Colonic mucosa (tissue), 4 donors: ENCODE results near the gene JPH3. TPM values are rescaled to one million over a fixed set of nuclear protein-coding genes. Genes with fewer than 3 reads are reported as not detected.
"Not testable (repeated sequence)": the region's sequence is repeated elsewhere in the genome, so short reads cannot be mapped to it uniquely, and the experiment has no call there.

Experiments used
- DNase-seq: peaks from one replicate; pipeline ENCODE4 v3.0.0-alpha.2; 2020
- H3K27ac ChIP-seq: fragments of 200-600 bp; one replicate; pipeline ENCODE4 v1.8.0; 2021
- H3K27me3 ChIP-seq: fragments of 200-600 bp; one replicate; pipeline ENCODE4 v1.8.0; 2021
- H3K36me3 ChIP-seq: fragments of 200-600 bp; one replicate; pipeline ENCODE4 v1.8.0; 2021
- H3K4me1 ChIP-seq: fragments of 200-600 bp; one replicate; pipeline ENCODE4 v1.8.0; 2021; ENCODE audit warnings: mild to moderate bottlenecking
- H3K4me3 ChIP-seq: fragments of 200-600 bp; one replicate; pipeline ENCODE4 v1.8.0; 2021
- H3K9ac ChIP-seq, 2 donors: one replicate each; pipeline ENCODE4 v1.7.0; 2013; ENCODE audit warnings: control low read depth in 2 of 2, low read depth in 2 of 2, low read length in 2 of 2
- H3K9me3 ChIP-seq: fragments of 200-600 bp; one replicate; pipeline ENCODE4 v1.8.0; 2021
- CTCF ChIP-seq: fragments of 200-600 bp; IDR thresholded peaks from one replicate; pipeline ENCODE4 v1.8.0; 2022; ENCODE audit warnings: antibody characterized with exemption, mild to moderate bottlenecking
- intact Hi-C: fragments of 100-400 bp; cut with DNase I; formaldehyde crosslinking; loops from one replicate; pipeline ENCODE4 v1.14.1; 2022
- total RNA-seq, 2 donors: library from RNA; stranded (reverse); fragmentation: NEBNext Ultra II Directional in 1 of 2; extraction: Animal tissue kit (Norgen Biotek cat#: 25700) in 1 of 2; gene quantifications; one replicate each; pipeline ENCODE4 v1.2.1, GENCODE V29; 2021
- donor health status: healthy.
- donor health status: DM: no; HTN: no; CAD: no.
- donor health status: DM: no; HTN: no; CAD: no.

Gene JPH3
- total RNA-seq, 2 donors from 2014 or later = 0.15 to 0.42 TPM

- H3K36me3 ChIP-seq = no peaks in the 10 kb centered on the region
- intact Hi-C loops = no loop called here
- H3K9ac ChIP-seq = no peak overlapping the region
- H3K4me1 ChIP-seq = no peaks in the 10 kb centered on the region
- TF ChIP-seq CTCF = no peak
- H3K4me3 ChIP-seq = no peak overlapping the region
- no peaks in the 10 kb centered on the region for H3K9me3 ChIP-seq
- DNase-seq = no peak
- H3K27ac ChIP-seq = no peak overlapping the region
- H3K27me3 ChIP-seq = no peaks in the 10 kb centered on the region
Observed at GRCh38 chr16:87721622-87722585, 119.6 kb downstream of the JPH3 start.

- H3K27me3 ChIP-seq = no peaks in the 10 kb centered on the region
- no peak overlapping the region for H3K27ac ChIP-seq
- intact Hi-C loops = no loop called here
- no peak overlapping the region for H3K9ac ChIP-seq
- DNase-seq = no peak
- H3K9me3 ChIP-seq = no peaks in the 10 kb centered on the region
- no peak for TF ChIP-seq CTCF
- no peak overlapping the region for H3K4me3 ChIP-seq
- no peaks in the 10 kb centered on the region for H3K36me3 ChIP-seq
- no peaks in the 10 kb centered on the region for H3K4me1 ChIP-seq
Observed at GRCh38 chr16:87722590-87723225, 120.4 kb downstream of the JPH3 start.

GRCh38 chr16:87723226-87723623 is 120.9 kb downstream of the JPH3 start:
- Histone ChIP-seq H3K9ac (no peak overlapping the region), H3K4me3 (no peak overlapping the region), H3K9me3 (no peaks in the 10 kb centered on the region), H3K4me1 (no peaks in the 10 kb centered on the region), H3K36me3 (no peaks in the 10 kb centered on the region), H3K27ac (no peak overlapping the region), H3K27me3 (no peaks in the 10 kb centered on the region)
- no peak for DNase-seq
- no peak for TF ChIP-seq CTCF
- intact Hi-C loops = no loop called here

GRCh38 chr16:87724490-87725291 is 122.4 kb downstream of the JPH3 start:
- intact Hi-C loops = no loop called here
- no peak for DNase-seq
- Histone ChIP-seq H3K4me1 (no peaks in the 10 kb centered on the region), H3K27ac (no peak overlapping the region), H3K4me3 (no peak overlapping the region), H3K27me3 (no peaks in the 10 kb centered on the region), H3K36me3 (no peaks in the 10 kb centered on the region), H3K9me3 (no peaks in the 10 kb centered on the region), H3K9ac (no peak overlapping the region)
- TF ChIP-seq CTCF = no peak

- H3K9me3 ChIP-seq = no peaks in the 10 kb centered on the region
- intact Hi-C loops = no loop called here
- no peaks in the 10 kb centered on the region for H3K36me3 ChIP-seq
- no peak for DNase-seq
- no peak for TF ChIP-seq CTCF
- no peaks in the 10 kb centered on the region for H3K27me3 ChIP-seq
- no peaks in the 10 kb centered on the region for H3K4me1 ChIP-seq
- H3K4me3 ChIP-seq = no peak overlapping the region
- H3K9ac ChIP-seq = no peak overlapping the region
- no peak overlapping the region for H3K27ac ChIP-seq
Observed at GRCh38 chr16:87725596-87726235, 123.4 kb downstream of the JPH3 start.

- H3K9me3 ChIP-seq, H3K9ac ChIP-seq, H3K27ac ChIP-seq, DNase-seq, H3K4me3 ChIP-seq, intact Hi-C loops, H3K4me1 ChIP-seq, H3K36me3 ChIP-seq, H3K27me3 ChIP-seq: not testable (repeated sequence)
Observed at GRCh38 chr16:87726577-87726976, 124.3 kb downstream of the JPH3 start.
